Heart left ventricle (tissue), 13 donors: ENCODE results near the gene CPE.

Source experiments
- CTCF ChIP-seq, 12 donors: fragments of 200-600 bp; sonication (generic) in 4 of 12; IDR thresholded peaks; one replicate each; pipeline versions ENCODE4 v1.5.0 to v1.8.0; 2018 to 2022; ENCODE audit warnings: antibody characterized with exemption in 12 of 12, mild to moderate bottlenecking in 5 of 12
- POLR2A ChIP-seq, 2 donors: fragments of 450-650 bp; IDR thresholded peaks; one replicate each; pipeline ENCODE4 v1.6.1; 2017; ENCODE audit warnings: antibody characterized with exemption in 2 of 2, mild to moderate bottlenecking in 2 of 2, moderate library complexity in 2 of 2
- donor health status: ischemic (EF 13 %, LVEDD 7.1; RV severe dilation, severe dysfunction).
- donor health status: DM: no; HTN: yes; CAD: no.
- donor health status: DM: no; HTN: no; CAD: no.
- donor health status: ischemic (EF 25% LVEDD 6.9; RV normal size, moderate dysfunction).
- donor health status: ischemic (EF 25% LVEDD 5.7; RV mildly dilated, moderate dysfunction).
- donor health status: ischemic (EF 35%, LVEDD 5.7; RV mildly dilated, moderate dysfunction).
- donor health status: nonischemic (EF 11% LVEDD 7.7; RV severe dilation, severe dysfunction).
- donor health status: DM: yes; HTN: yes; CAD: no.
- donor health status: PGD.
- donor health status: ischemic (EF 29% LVEDD 5.4; RV normal size, mild dysfunction).
- donor health status: nonischemic (EF 23%, LVEDD 6.1; RV moderate dilation, normal function).

DNA sequence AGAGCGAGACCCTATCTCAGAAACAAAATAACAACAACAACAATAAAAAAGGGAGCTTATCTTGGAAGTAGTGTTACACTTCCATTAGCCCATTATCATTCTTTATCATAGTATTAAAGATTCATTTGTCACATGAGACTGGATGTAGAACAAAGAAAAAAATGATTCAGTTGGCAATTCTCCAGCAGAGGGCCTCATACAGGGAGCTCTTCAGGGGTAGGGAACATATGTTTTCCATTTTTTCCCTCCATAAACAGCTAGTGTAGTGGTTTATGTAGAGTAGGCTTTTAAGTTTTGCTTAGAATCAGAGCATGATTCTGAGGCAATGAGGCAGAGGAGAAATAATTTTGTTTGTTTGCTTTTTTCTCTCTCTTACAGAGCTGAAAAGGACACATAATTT is 5.8 kb downstream of the CPE start:
- no peak for TF ChIP-seq POLR2A (IDR thresholded peaks at IDR 0.05)
- no peak for TF ChIP-seq CTCF (IDR thresholded peaks at IDR 0.05)
